Fibroblast of villous mesenchyme (primary cell): ENCODE results near the gene FBP1. TPM values are rescaled to one million over a fixed set of nuclear protein-coding genes. Genes with fewer than 3 reads are reported as not detected.
A peak's percentile ranks its signal among the peaks of the same experiment; 100 is the strongest.

Experiments
- DNase-seq: peaks from one replicate; pipeline ENCODE4 v3.0.0-alpha.2; 2010; ENCODE audit warnings: low read depth
- H3K4me3 ChIP-seq: 2 replicates; pipeline ENCODE4 v1.5.1; 2011; ENCODE audit warnings: low read depth, mild to moderate bottlenecking, low read length
- CTCF ChIP-seq: IDR thresholded peaks from 2 replicates; pipeline ENCODE4 v1.5.1; 2012; ENCODE audit warnings: low read depth, mild to moderate bottlenecking, low read length; ENCODE audit not compliant: insufficient read depth
- total RNA-seq: library from RNA; depleted of rRNA; stranded (reverse); fragments of >200 nt; gene quantifications from 2 replicates; pipeline ENCODE4 v1.2.3, GENCODE V29; 2012

FBP1 gene
- total RNA-seq, 1 donor, result not detected

GRCh38 chr9:94657021-94657725 is 17.9 kb upstream of the FBP1 start:
- TF ChIP-seq CTCF, result no peak
- DNase-seq, result no peak
- no peak overlapping the region for H3K4me3 ChIP-seq

GRCh38 chr9:94656200-94656599 is 16.9 kb upstream of the FBP1 start:
- TF ChIP-seq CTCF, result no peak
- H3K4me3 ChIP-seq, result peak overlapping the region; percentile 24
- peak; percentile 27 for DNase-seq

GRCh38 chr9:94655739-94656138 is 16.4 kb upstream of the FBP1 start:
- no peak for DNase-seq
- H3K4me3 ChIP-seq, result peak overlapping the region; percentile 24
- no peak for TF ChIP-seq CTCF

DNA sequence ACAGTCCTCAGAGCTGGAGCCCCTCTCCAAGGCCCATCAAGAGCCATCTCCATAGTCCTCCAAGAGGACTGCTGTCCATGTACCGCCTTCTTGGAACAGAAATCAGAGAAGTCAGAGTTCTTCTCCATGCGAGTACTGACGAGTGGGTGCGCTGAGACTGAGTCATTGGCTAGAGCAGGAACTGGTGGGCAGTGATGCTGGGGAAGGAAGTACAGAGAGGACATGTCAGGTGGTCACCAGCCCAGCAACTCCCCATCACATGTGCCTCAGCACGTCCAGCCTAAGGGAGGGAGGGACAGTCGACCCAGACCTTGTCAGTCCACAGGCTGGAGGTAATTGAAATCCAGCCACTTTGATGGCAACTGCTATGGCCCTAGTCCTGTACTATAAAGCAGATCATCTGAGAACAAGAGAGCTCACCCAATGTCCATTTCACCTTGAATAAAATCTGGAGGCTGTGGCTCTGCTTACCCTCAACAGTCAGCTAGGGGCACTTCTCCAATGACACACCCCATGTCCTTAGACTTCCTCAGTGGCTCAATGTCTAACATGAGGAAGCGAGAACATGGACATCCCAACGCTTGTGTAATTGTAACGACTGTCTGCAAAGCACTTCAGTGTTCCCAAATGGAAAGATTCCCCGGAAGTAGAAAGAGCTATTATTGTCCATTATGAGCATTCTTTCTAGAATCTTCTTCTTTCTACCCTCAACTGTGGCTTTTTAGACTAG is 15.0 kb upstream of the FBP1 start:
- H3K4me3 ChIP-seq, result no peak overlapping the region
- DNase-seq, result no peak
- no peak for TF ChIP-seq CTCF

GRCh38 chr9:94650949-94651348 is 11.6 kb upstream of the FBP1 start:
- H3K4me3 ChIP-seq, result no peak overlapping the region
- no peak for DNase-seq
- no peak for TF ChIP-seq CTCF

- H3K4me3 ChIP-seq, result no peak overlapping the region
- no peak for TF ChIP-seq CTCF
- DNase-seq, result peak; percentile 29
Measured at GRCh38 chr9:94649100-94649819, 9.9 kb upstream of the FBP1 start.
